ENCODE results near the gene CD19.

- no peak for TF ChIP-seq EP300 (conservative IDR thresholded peaks at IDR 0.05; ENCODE audit: poor library complexity, severe bottlenecking)
- no peak for TF ChIP-seq CTCF (IDR thresholded peaks at IDR 0.05; ENCODE audit: poor library complexity, severe bottlenecking)
- no peak for TF ChIP-seq SMC3 (conservative IDR thresholded peaks at IDR 0.05; ENCODE audit: poor library complexity)
- no peak for TF ChIP-seq POLR2AphosphoS5 (IDR thresholded peaks at IDR 0.05)
- no peak for TF ChIP-seq REST (IDR thresholded peaks at IDR 0.05; ENCODE audit: borderline replicate concordance)
- TF ChIP-seq TAF1 (IDR thresholded peaks at IDR 0.05; ENCODE audit: low read depth), result no peak
Measured at GRCh38 chr16:28900601-28901000, 31.2 kb upstream of the CD19 start.

Measured in neural cell (in vitro differentiated cells).